ENCODE results near the gene SF3A1. TPM values are rescaled to one million over a fixed set of nuclear protein-coding genes. Genes with fewer than 3 reads are reported as not detected.
A peak's percentile ranks its signal among the peaks of the same experiment; 100 is the strongest.

SF3A1 gene
- total and polyA plus RNA-seq, 9 of the 15 experiments (the other 6 are each of a cell fraction or from before 2014, with no cell fraction given), result 6.7 to 228 (median 13.0) TPM

DNA sequence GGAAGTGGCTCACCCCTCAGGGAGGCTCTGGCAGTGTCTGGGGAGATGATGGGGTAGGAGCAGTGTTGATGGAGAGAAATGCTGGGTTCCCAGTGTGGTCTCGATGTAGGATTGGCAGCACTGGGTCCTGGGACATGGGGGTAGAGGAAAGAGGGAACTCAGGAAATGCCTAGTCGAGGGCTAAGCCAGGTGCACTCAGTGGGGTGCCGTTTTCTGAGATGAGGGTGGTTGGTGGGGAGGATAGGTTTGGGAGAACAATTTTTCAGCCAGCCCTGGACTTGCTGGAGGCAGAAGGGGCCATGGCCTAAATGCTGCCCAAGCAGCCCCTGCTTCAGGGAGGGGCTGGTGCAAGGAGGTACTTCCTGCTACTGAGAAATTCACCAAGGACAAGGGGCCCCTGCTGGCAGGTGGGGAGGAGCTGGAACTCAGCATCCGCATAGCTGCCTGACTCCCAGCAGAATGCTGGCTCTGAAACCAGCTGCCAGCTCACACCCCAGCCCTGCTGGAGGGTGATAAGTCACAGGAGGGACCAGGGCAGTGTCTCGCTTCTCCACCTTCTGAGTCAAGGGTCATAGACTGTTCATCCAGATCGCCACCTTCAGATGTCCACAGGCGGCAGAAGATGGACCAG lies 6.1 kb upstream of the SF3A1 start (continued):
- no peak for TF ChIP-seq E2F4 (CRISPR knock-in tag; IDR thresholded peaks at IDR 0.05; ENCODE audit: low read depth)
- no peak for TF ChIP-seq ZNF696 (CRISPR knock-in tag; conservative IDR thresholded peaks at IDR 0.05)

DNA sequence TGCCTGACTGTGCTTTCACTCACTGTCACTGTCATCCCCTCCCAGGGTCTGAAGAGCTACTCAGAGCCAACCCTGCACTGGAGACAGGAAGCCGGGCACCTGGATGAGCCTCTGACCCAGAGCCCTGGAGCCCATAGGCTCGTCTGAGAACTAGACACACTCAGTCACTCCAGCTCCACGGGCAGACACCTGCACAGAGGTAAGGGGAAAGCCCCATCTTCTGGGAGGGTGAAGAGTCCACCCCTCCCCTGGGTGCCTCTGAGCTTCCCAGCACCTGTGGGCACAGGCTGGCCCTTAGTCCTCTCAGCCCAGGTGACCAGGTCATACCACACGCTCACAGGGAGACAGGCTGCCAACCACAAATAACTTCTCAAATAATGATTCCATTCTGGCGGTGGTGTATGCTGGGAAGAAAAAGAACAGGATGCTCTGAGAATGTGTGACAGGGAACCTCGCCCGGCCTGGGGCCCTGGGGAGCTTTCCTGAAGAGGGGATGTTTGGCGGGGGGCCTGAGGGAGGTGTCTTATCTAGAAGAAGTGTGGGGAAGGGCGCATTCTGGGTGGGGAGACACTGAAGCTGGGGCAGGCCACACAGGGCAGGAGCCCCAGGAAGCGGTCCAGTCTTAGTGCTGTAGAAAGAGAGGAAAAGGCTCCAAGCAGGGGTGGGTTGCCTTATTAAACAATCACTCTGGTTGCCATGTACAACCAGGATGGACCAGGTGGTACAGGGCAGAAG lies 5.4 kb upstream of the SF3A1 start:
- ChIA-PET CTCF (ENCODE audit: low intra/inter-chr PET ratio) (no interaction called here), POLR2A (no interaction called here)
- H4K20me1 ChIP-seq (replicated peaks; ENCODE audit: control insufficient read depth, insufficient read depth, low read length), result no peaks in the 10 kb centered on the region
- in situ Hi-C loops (cut with MboI), result no loop called here
- no peak for FAIRE-seq
- BruUV-seq (replicated peaks), result no TSS peak
- H2AFZ ChIP-seq (ENCODE audit: low read depth, low read length), result no peak overlapping the region
- peaks cover 0 to 8% of the 10 kb centered on the region in 2 experiments; a peak in 3 of 5 replicates for H3K4me1 ChIP-seq (replicated peaks in 1 of 2; ENCODE audit: control insufficient read depth in 2 of 2, insufficient read depth in 2 of 2, low read length in 2 of 2)
- no peaks in the 10 kb centered on the region for H3K9me1 ChIP-seq (ENCODE audit: control insufficient read depth, insufficient read depth, low read length)
- H3K9me3 ChIP-seq (replicated peaks; ENCODE audit: control insufficient read depth, insufficient read depth, low read depth, low read length), result no peaks in the 10 kb centered on the region
- H3K4me3 ChIP-seq, result no peak overlapping the region
- H3K79me2 ChIP-seq (ENCODE audit: control insufficient read depth, insufficient read depth, low read length), result no peaks in the 10 kb centered on the region
- WGBS (ENCODE audit: insufficient coverage, low coverage, missing lambda C conversion rate), result 53% methylated on average over 6 of the region's 10 CpGs
- H3K27ac ChIP-seq (ENCODE audit: extremely low read depth, low read depth, low read length), result no peak overlapping the region
- H3K27me3 ChIP-seq (ENCODE audit: control insufficient read depth in 2 of 2, insufficient read depth in 2 of 2, low read length in 2 of 2), result no peaks in the 10 kb centered on the region
- no peaks in the 10 kb centered on the region for H3K36me3 ChIP-seq (ENCODE audit: control insufficient read depth, insufficient read depth, low read length)
- no peak for DNase-seq (ENCODE audit: extremely low read depth in 1 of 4, low spot score in 3 of 4)
- intact Hi-C loops (cut with micrococcal nuclease), result no loop called here
- H3K4me2 ChIP-seq (ENCODE audit: insufficient read depth, low read length), result no peak overlapping the region
- ATAC-seq, result no peak
- no peak for TF ChIP-seq BRCA1 (IDR thresholded peaks at IDR 0.05)
- TF ChIP-seq BRCA1 (CRISPR knock-in tag; IDR thresholded peaks at IDR 0.05), result no peak
- TF ChIP-seq, protein P1, sequence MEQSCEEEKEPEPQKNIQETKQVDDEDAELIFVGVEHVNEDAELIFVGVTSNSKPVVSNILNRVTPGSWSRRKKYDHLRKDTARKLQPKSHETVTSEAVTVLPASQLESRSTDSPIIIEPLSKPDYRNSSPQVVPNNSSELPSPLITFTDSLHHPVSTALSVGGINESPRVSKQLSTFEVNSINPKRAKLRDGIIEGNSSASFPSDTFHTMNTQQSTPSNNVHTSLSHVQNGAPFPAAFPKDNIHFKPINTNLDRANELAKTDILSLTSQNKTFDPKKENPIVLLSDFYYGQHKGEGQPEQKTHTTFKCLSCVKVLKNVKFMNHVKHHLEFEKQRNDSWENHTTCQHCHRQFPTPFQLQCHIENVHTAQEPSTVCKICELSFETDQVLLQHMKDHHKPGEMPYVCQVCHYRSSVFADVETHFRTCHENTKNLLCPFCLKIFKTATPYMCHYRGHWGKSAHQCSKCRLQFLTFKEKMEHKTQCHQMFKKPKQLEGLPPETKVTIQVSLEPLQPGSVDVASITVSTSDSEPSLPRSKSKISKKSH (CRISPR knock-in tag; IDR thresholded peaks at IDR 0.05), result no peak
- TF ChIP-seq PHF8 (IDR thresholded peaks at IDR 0.05; ENCODE audit: borderline replicate concordance, low read length), result no peak
- no peak for TF ChIP-seq HEY1 (CRISPR knock-in tag; IDR thresholded peaks at IDR 0.05; ENCODE audit: borderline replicate concordance)
- no peak for TF ChIP-seq MAFK (IDR thresholded peaks at IDR 0.05; ENCODE audit: low read length)
- TF ChIP-seq DMBX1 (CRISPR knock-in tag; IDR thresholded peaks at IDR 0.05; ENCODE audit: borderline replicate concordance), result no peak
- TF ChIP-seq POLR2B (IDR thresholded peaks at IDR 0.05; ENCODE audit: low read depth, partially characterized antibody), result no peak
- TF ChIP-seq SIX5 (IDR thresholded peaks at IDR 0.05; ENCODE audit: borderline replicate concordance in 1 of 2, insufficient read depth in 1 of 2, low read depth in 1 of 2, low read length in 2 of 2), result no peak
- no peak for TF ChIP-seq ARNT (IDR thresholded peaks at IDR 0.05)
- H3K9ac ChIP-seq (ENCODE audit: insufficient read depth in 1 of 2, low read depth in 2 of 2, low read length in 2 of 2), result peak overlapping the region in 1 of 2 experiments; percentile 52; a peak in 2 of 4 replicates

Measured in K562 (cell line).